Small intestine (tissue), 7 donors: ENCODE results near the gene STAT6. TPM values are rescaled to one million over a fixed set of nuclear protein-coding genes. Genes with fewer than 3 reads are reported as not detected.
A peak's percentile ranks its signal among the peaks of the same experiment; 100 is the strongest.
"Not testable (repeated sequence)": the region's sequence is repeated elsewhere in the genome, so short reads cannot be mapped to it uniquely, and the experiment has no call there.

Experiments
- DNase-seq, 2 donors: peaks; one replicate each; pipeline versions ENCODE4 v3.0.0 to v3.0.0-alpha.2; 2013
- FAIRE-seq: peaks from 2 replicates; lab custom pipeline; 2012; peaks lifted over from hg19 to GRCh38; lab: Jason Lieb, UNC
- H3K27ac ChIP-seq, 3 donors: one replicate each; pipeline ENCODE4 v1.5.1; 2013; ENCODE audit warnings: low read length in 2 of 3, mild to moderate bottlenecking in 2 of 3, control low read depth in 1 of 3, inconsistent platforms in 1 of 3, low read depth in 1 of 3, moderate library complexity in 1 of 3
- H3K27me3 ChIP-seq, 3 donors: one replicate each; pipeline ENCODE4 v1.6.1; 2013; ENCODE audit warnings: low read length in 3 of 3, inconsistent platforms in 1 of 3; ENCODE audit not compliant: control insufficient read depth in 3 of 3, insufficient read depth in 3 of 3
- H3K36me3 ChIP-seq, 3 donors: one replicate each; pipeline ENCODE4 v1.6.1; 2013; ENCODE audit warnings: low read length in 3 of 3, inconsistent platforms in 1 of 3, low read depth in 1 of 3, mild to moderate bottlenecking in 1 of 3, moderate library complexity in 1 of 3; ENCODE audit not compliant: control insufficient read depth in 3 of 3, insufficient read depth in 2 of 3
- H3K4me1 ChIP-seq, 3 donors: one replicate each; pipeline ENCODE4 v1.6.1; 2013; ENCODE audit warnings: low read length in 2 of 3, inconsistent platforms in 1 of 3, low read depth in 1 of 3, mild to moderate bottlenecking in 1 of 3, moderate library complexity in 1 of 3; ENCODE audit not compliant: control insufficient read depth in 3 of 3, insufficient read depth in 2 of 3
- H3K4me3 ChIP-seq, 3 donors: one replicate each; pipeline ENCODE4 v1.5.1; 2013; ENCODE audit warnings: low read length in 3 of 3, control low read depth in 1 of 3, inconsistent platforms in 1 of 3, low read depth in 1 of 3, mild to moderate bottlenecking in 1 of 3, moderate library complexity in 1 of 3
- H3K9me3 ChIP-seq, 2 donors: one replicate each; pipeline ENCODE4 v1.6.1; 2013; ENCODE audit warnings: low read depth in 1 of 2, low read length in 1 of 2; ENCODE audit not compliant: control insufficient read depth in 2 of 2, insufficient read depth in 1 of 2
- WGBS, 3 donors: extraction: QIAGEN DNeasy Blood & Tissue Kit; methylation state at CpG; one replicate each; pipeline ENCODE4 v1.1.7; 2013; 5-methylcytosine and 5-hydroxymethylcytosine counted together
- polyA plus RNA-seq, 4 donors: library from polyadenylated mRNA; stranded (reverse) in 3 of 4; unstranded in 1 of 4; fragments of 200-250 nt in 3 of 4; fragments of 120-200 nt in 1 of 4; gene quantifications; one replicate each; pipeline versions ENCODE4 v1.2.1 to v1.2.3, GENCODE V29; 2013
- donor health status: healthy with polysubstance abuse.
- donor health status: control.
- donor health status: control.
- donor health status: Bipolar disorder and iron deficiency.
- donor health status: healthy.

The STAT6 gene
- polyA plus RNA-seq, 4 donors, result 117 to 842 (median 344) TPM

GRCh38 chr12:57072661-57073060 is 38.5 kb downstream of the STAT6 start:
- no peak overlapping the region for H3K27ac ChIP-seq
- peaks cover 0 to 20% (median 4%) of the 10 kb centered on the region in 3 donors for H3K36me3 ChIP-seq
- FAIRE-seq, result no peak
- H3K9me3 ChIP-seq, result no peaks in the 10 kb centered on the region
- peaks cover 0 to 3% (median 0%) of the 10 kb centered on the region in 3 donors for H3K4me1 ChIP-seq
- no peak for DNase-seq
- H3K27me3 ChIP-seq, result no peaks in the 10 kb centered on the region
- no peak overlapping the region for H3K4me3 ChIP-seq
- WGBS, 3 donors, result 75 to 91% (median 88%) methylated on average over 2 of the region's 2 CpGs

DNA sequence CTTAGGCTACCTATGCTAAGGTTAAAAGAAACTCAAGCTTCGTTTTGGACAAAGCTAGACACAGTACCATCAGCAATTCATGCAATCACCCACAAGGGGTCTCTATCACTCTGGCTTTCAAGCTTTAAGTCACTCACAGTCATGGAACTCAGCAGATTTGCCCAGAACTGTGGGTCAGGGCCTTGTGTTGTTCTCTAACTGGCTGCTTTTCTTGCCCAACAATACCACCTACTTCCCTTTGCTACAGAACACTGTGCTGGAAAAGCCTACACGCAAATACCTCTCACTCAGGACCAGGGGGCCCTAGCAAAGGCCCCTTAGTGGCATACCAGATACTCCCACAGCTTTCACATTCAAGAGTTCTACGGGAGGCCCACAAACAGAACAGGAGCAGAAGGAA is 41.6 kb downstream of the STAT6 start:
- no peaks in the 10 kb centered on the region for H3K9me3 ChIP-seq
- peaks cover 0 to 3% (median 0%) of the 10 kb centered on the region in 3 donors for H3K4me1 ChIP-seq
- H3K27me3 ChIP-seq, result no peaks in the 10 kb centered on the region
- 21 to 41% (median 30%) methylated on average over 3 of the region's 3 CpGs for WGBS, 3 donors
- no peak for FAIRE-seq
- peak overlapping the region in 2 of 3 donors; percentile 52 to 71 for H3K27ac ChIP-seq
- DNase-seq, result peak; percentile 82 to 84
- H3K36me3 ChIP-seq, result peaks cover 0 to 13% (median 4%) of the 10 kb centered on the region in 3 donors
- no peak overlapping the region for H3K4me3 ChIP-seq

DNA sequence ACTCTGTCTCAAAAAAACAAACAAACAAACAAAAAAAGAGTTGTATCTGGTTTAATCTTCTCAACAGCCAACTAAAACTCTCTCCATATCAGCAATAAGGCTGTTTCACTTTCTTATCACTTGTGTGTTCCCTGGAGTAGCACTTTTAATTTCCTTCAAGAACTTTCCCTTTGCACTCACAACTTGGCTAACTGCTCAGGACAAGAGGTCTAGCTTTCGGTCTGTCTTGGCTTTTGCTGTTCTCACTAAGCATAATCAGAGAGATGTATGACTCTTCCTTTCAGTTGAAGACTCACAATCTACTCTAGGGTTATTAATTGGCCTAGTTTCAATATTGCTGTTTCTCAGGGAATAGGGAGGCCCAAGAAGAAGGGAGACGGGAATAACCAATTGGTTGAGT is 44.9 kb downstream of the STAT6 start:
- Histone ChIP-seq H3K36me3 (peaks cover 0 to 14% (median 4%) of the 10 kb centered on the region in 3 donors), H3K4me3 (no peak overlapping the region), H3K27ac (peak overlapping the region in 1 of 3 donors; percentile 39), H3K4me1 (peaks cover 0 to 3% (median 0%) of the 10 kb centered on the region in 3 donors), H3K27me3 (no peaks in the 10 kb centered on the region), H3K9me3 (no peaks in the 10 kb centered on the region)
- FAIRE-seq, result no peak
- 46 to 57% (median 50%) methylated on average over 2 of the region's 2 CpGs for WGBS, 3 donors
- peak in 1 of 2 donors; percentile 68 for DNase-seq

GRCh38 chr12:57063991-57064685 is 47.0 kb downstream of the STAT6 start:
- H3K36me3 ChIP-seq, result peaks cover 0 to 12% (median 2%) of the 10 kb centered on the region in 3 donors
- H3K27ac ChIP-seq, result no peak overlapping the region
- H3K27me3 ChIP-seq, result no peaks in the 10 kb centered on the region
- no peak for DNase-seq
- 51 to 72% (median 58%) methylated on average over 5 of the region's 5 CpGs for WGBS, 3 donors
- no peak overlapping the region for H3K4me3 ChIP-seq
- peak; percentile 26 for FAIRE-seq
- peaks cover 0 to 17% (median 3%) of the 10 kb centered on the region in 3 donors for H3K4me1 ChIP-seq
- no peaks in the 10 kb centered on the region for H3K9me3 ChIP-seq

- FAIRE-seq (no peak), DNase-seq (no peak)
- Histone ChIP-seq H3K36me3 (peaks cover 0 to 8% (median 6%) of the 10 kb centered on the region in 3 donors), H3K27ac (no peak overlapping the region), H3K27me3 (no peaks in the 10 kb centered on the region), H3K9me3 (no peaks in the 10 kb centered on the region), H3K4me3 (no peak overlapping the region), H3K4me1 (peaks cover 0 to 29% (median 9%) of the 10 kb centered on the region in 3 donors)
- WGBS, 3 donors, result 84 to 100% (median 93%) methylated on average over 1 of the region's 1 CpG
Observed at GRCh38 chr12:57058454-57058853, 52.7 kb downstream of the STAT6 start.

DNA sequence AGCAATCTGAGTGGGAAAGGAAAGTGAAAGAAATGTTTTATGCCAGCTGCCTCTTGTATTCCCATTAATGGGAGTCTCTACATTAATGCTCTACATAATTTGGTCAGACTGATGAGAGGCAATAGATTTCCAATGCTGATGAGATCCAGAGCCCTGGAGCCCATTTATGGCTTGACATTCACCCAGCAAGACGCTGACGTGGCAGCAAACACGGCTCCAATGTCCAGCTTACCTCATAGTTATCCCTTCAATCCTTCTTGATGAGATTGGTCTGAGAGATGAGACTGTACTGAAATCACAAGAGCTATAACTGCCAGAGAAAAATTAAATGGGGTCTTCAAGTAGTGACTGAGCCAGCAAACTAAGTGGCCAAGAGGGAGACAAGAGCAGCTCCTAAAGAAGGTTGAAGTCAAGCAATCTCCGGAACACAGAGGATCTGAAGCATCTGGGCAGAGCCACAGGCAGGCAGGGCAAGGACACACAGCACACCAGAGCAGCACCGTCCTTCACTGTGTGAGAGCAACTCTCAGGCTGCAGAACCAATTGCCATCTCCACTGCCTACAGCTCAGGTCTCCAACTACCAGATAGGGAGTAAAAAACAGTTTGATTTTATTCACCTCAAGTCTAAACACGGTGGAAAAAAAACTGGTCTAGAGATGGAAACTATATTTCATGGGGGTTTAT is 54.0 kb downstream of the STAT6 start:
- peaks cover 0 to 6% (median 6%) of the 10 kb centered on the region in 3 donors for H3K36me3 ChIP-seq
- peaks cover 0 to 29% (median 9%) of the 10 kb centered on the region in 3 donors for H3K4me1 ChIP-seq
- H3K4me3 ChIP-seq, result no peak overlapping the region
- 55 to 60% (median 60%) methylated on average over 6 of the region's 6 CpGs for WGBS, 3 donors
- DNase-seq, result peak; percentile 39 to 77
- peak overlapping the region; percentile 42 to 73 (median 58) for H3K27ac ChIP-seq
- H3K9me3 ChIP-seq, result no peaks in the 10 kb centered on the region
- no peak for FAIRE-seq
- H3K27me3 ChIP-seq, result no peaks in the 10 kb centered on the region

- Histone ChIP-seq H3K27ac (no peak overlapping the region), H3K9me3 (no peaks in the 10 kb centered on the region), H3K36me3 (peaks cover 0 to 6% (median 3%) of the 10 kb centered on the region in 3 donors), H3K27me3 (no peaks in the 10 kb centered on the region), H3K4me1 (peaks cover 4 to 37% (median 9%) of the 10 kb centered on the region in 3 donors), H3K4me3 (no peak overlapping the region)
- no peak for DNase-seq
- no peak for FAIRE-seq
- WGBS, 3 donors, result 65 to 81% (median 79%) methylated on average over 3 of the region's 3 CpGs
Observed at GRCh38 chr12:57055824-57056223, 55.3 kb downstream of the STAT6 start.

DNA sequence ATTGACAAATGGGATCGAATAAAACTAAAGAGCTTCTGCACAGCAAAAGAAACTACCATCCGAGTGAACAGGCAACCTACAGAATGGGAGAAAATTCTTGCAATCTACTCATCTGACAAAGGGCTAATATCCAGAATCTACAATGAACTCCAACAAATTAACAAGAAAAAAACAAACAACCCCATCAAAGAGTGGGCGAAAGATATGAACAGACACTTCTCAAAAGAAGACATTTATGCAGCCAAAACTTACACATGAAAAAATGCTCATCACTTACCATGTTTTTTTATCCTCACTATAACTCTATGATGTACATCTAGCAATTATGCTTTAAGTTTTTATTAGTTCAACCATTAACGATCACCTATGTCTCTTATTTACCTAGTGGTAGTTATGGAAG is 57.3 kb downstream of the STAT6 start:
- WGBS, 3 donors, result 92 to 98% (median 94%) methylated on average over 4 of the region's 4 CpGs
- H3K27ac ChIP-seq, H3K36me3 ChIP-seq, H3K4me3 ChIP-seq, H3K27me3 ChIP-seq, DNase-seq, FAIRE-seq, H3K9me3 ChIP-seq: not testable (repeated sequence)
- peaks cover 4 to 26% (median 6%) of the 10 kb centered on the region in 3 donors for H3K4me1 ChIP-seq
